ENCODE results near the gene FBXO7.
"Not testable (repeated sequence)": the region's sequence is repeated elsewhere in the genome, so short reads cannot be mapped to it uniquely, and the experiment has no call there.

Gene FBXO7

GRCh38 chr22:32469799-32470212 is 4.8 kb upstream of the FBXO7 start:
- no peak overlapping the region for H3K27ac ChIP-seq (ENCODE audit: low read depth, low read length)
- H3K4me3 ChIP-seq (ENCODE audit: low read depth in 1 of 2, low read length in 2 of 2), result no peak overlapping the region
- H3K9me3 ChIP-seq (ENCODE audit: control insufficient read depth in 1 of 2, low read length in 2 of 2), result no peaks in the 10 kb centered on the region
- H3K9ac ChIP-seq (ENCODE audit: low read depth in 1 of 2, low read length in 2 of 2), result no peak overlapping the region
- H3K36me3 ChIP-seq (ENCODE audit: control insufficient read depth in 1 of 2, insufficient read depth in 2 of 2, low read length in 2 of 2), result no peaks in the 10 kb centered on the region
- H3K4me1 ChIP-seq (ENCODE audit: control insufficient read depth in 1 of 2, insufficient read depth in 2 of 2, low read length in 2 of 2), result peaks cover 10 to 12% of the 10 kb centered on the region in 2 donors
- H3K27me3 ChIP-seq (ENCODE audit: control insufficient read depth in 1 of 2, insufficient read depth in 2 of 2, low read length in 2 of 2), result peaks cover 0 to 10% of the 10 kb centered on the region in 2 donors

GRCh38 chr22:32473388-32473952 is 1.1 kb upstream of the FBXO7 start:
- H3K9ac ChIP-seq (ENCODE audit: low read depth in 1 of 2, low read length in 2 of 2), result peak overlapping the region; percentile 94 to 96
- H3K36me3 ChIP-seq (ENCODE audit: control insufficient read depth in 1 of 2, insufficient read depth in 2 of 2, low read length in 2 of 2), result no peaks in the 10 kb centered on the region
- no peak overlapping the region for H3K27ac ChIP-seq (ENCODE audit: low read depth, low read length)

GRCh38 chr22:32475468-32476010 is 928 bp downstream of the FBXO7 start:
- Histone ChIP-seq H3K9ac (ENCODE audit: low read depth in 1 of 2, low read length in 2 of 2) (peak overlapping the region; percentile 94 to 96), H3K4me1 (ENCODE audit: control insufficient read depth in 1 of 2, insufficient read depth in 2 of 2, low read length in 2 of 2) (peaks cover 19 to 30% of the 10 kb centered on the region in 2 donors), H3K27ac (ENCODE audit: low read depth, low read length) (peak overlapping the region; percentile 99), H3K4me3 (ENCODE audit: low read depth in 1 of 2, low read length in 2 of 2) (peak overlapping the region; percentile 83 to 97), H3K9me3 (ENCODE audit: control insufficient read depth in 1 of 2, low read length in 2 of 2) (no peaks in the 10 kb centered on the region), H3K36me3 (ENCODE audit: control insufficient read depth in 1 of 2, insufficient read depth in 2 of 2, low read length in 2 of 2) (peaks cover 4 to 9% of the 10 kb centered on the region in 2 donors), H3K27me3 (ENCODE audit: control insufficient read depth in 1 of 2, insufficient read depth in 2 of 2, low read length in 2 of 2) (no peaks in the 10 kb centered on the region)

More at GRCh38 chr22:32473388-32473952, 1.1 kb upstream of the FBXO7 start:
- Histone ChIP-seq H3K4me1 (ENCODE audit: control insufficient read depth in 1 of 2, insufficient read depth in 2 of 2, low read length in 2 of 2) (peaks cover 19 to 30% of the 10 kb centered on the region in 2 donors), H3K9me3 (ENCODE audit: control insufficient read depth in 1 of 2, low read length in 2 of 2) (no peaks in the 10 kb centered on the region), H3K27me3 (ENCODE audit: control insufficient read depth in 1 of 2, insufficient read depth in 2 of 2, low read length in 2 of 2) (no peaks in the 10 kb centered on the region), H3K4me3 (ENCODE audit: low read depth in 1 of 2, low read length in 2 of 2) (peak overlapping the region; percentile 83 to 97)

GRCh38 chr22:32476281-32477195 is 1.9 kb downstream of the FBXO7 start:
- Histone ChIP-seq H3K9ac (ENCODE audit: low read depth in 1 of 2, low read length in 2 of 2) (peak overlapping the region; percentile 94 to 96), H3K9me3 (ENCODE audit: control insufficient read depth in 1 of 2, low read length in 2 of 2) (no peaks in the 10 kb centered on the region), H3K4me3 (ENCODE audit: low read depth in 1 of 2, low read length in 2 of 2) (peak overlapping the region; percentile 83 to 97), H3K4me1 (ENCODE audit: control insufficient read depth in 1 of 2, insufficient read depth in 2 of 2, low read length in 2 of 2) (peaks cover 22 to 32% of the 10 kb centered on the region in 2 donors), H3K27ac (ENCODE audit: low read depth, low read length) (no peak overlapping the region), H3K27me3 (ENCODE audit: control insufficient read depth in 1 of 2, insufficient read depth in 2 of 2, low read length in 2 of 2) (no peaks in the 10 kb centered on the region), H3K36me3 (ENCODE audit: control insufficient read depth in 1 of 2, insufficient read depth in 2 of 2, low read length in 2 of 2) (peaks cover 4 to 12% of the 10 kb centered on the region in 2 donors)

GRCh38 chr22:32477596-32477995 is 3.0 kb downstream of the FBXO7 start:
- H3K27ac ChIP-seq (ENCODE audit: low read depth, low read length), result no peak overlapping the region
- H3K36me3 ChIP-seq (ENCODE audit: control insufficient read depth in 1 of 2, insufficient read depth in 2 of 2, low read length in 2 of 2), result peaks cover 4 to 12% of the 10 kb centered on the region in 2 donors
- H3K9me3 ChIP-seq (ENCODE audit: control insufficient read depth in 1 of 2, low read length in 2 of 2), result no peaks in the 10 kb centered on the region
- H3K4me1 ChIP-seq (ENCODE audit: control insufficient read depth in 1 of 2, insufficient read depth in 2 of 2, low read length in 2 of 2), result peaks cover 32 to 41% of the 10 kb centered on the region in 2 donors
- H3K27me3 ChIP-seq (ENCODE audit: control insufficient read depth in 1 of 2, insufficient read depth in 2 of 2, low read length in 2 of 2), result no peaks in the 10 kb centered on the region
- H3K4me3 ChIP-seq (ENCODE audit: low read depth in 1 of 2, low read length in 2 of 2), result no peak overlapping the region
- no peak overlapping the region for H3K9ac ChIP-seq (ENCODE audit: low read depth in 1 of 2, low read length in 2 of 2)

GRCh38 chr22:32478552-32478951 is 3.9 kb downstream of the FBXO7 start:
- H3K9ac ChIP-seq (ENCODE audit: low read depth in 1 of 2, low read length in 2 of 2); H3K27ac ChIP-seq (ENCODE audit: low read depth, low read length); H3K9me3 ChIP-seq (ENCODE audit: control insufficient read depth in 1 of 2, low read length in 2 of 2); H3K4me3 ChIP-seq (ENCODE audit: low read depth in 1 of 2, low read length in 2 of 2); H3K27me3 ChIP-seq (ENCODE audit: control insufficient read depth in 1 of 2, insufficient read depth in 2 of 2, low read length in 2 of 2): not testable (repeated sequence)
- Histone ChIP-seq H3K36me3 (ENCODE audit: control insufficient read depth in 1 of 2, insufficient read depth in 2 of 2, low read length in 2 of 2) (peaks cover 4 to 12% of the 10 kb centered on the region in 2 donors), H3K4me1 (ENCODE audit: control insufficient read depth in 1 of 2, insufficient read depth in 2 of 2, low read length in 2 of 2) (peaks cover 34 to 38% of the 10 kb centered on the region in 2 donors)

- no peaks in the 10 kb centered on the region for H3K27me3 ChIP-seq (ENCODE audit: control insufficient read depth in 1 of 2, insufficient read depth in 2 of 2, low read length in 2 of 2)
- H3K4me1 ChIP-seq (ENCODE audit: control insufficient read depth in 1 of 2, insufficient read depth in 2 of 2, low read length in 2 of 2), result peaks cover 29 to 33% of the 10 kb centered on the region in 2 donors
- no peaks in the 10 kb centered on the region for H3K9me3 ChIP-seq (ENCODE audit: control insufficient read depth in 1 of 2, low read length in 2 of 2)
- no peak overlapping the region for H3K9ac ChIP-seq (ENCODE audit: low read depth in 1 of 2, low read length in 2 of 2)
- H3K36me3 ChIP-seq (ENCODE audit: control insufficient read depth in 1 of 2, insufficient read depth in 2 of 2, low read length in 2 of 2), result peaks cover 6 to 16% of the 10 kb centered on the region in 2 donors
- no peak overlapping the region for H3K4me3 ChIP-seq (ENCODE audit: low read depth in 1 of 2, low read length in 2 of 2)
- H3K27ac ChIP-seq (ENCODE audit: low read depth, low read length), result no peak overlapping the region
Observed at GRCh38 chr22:32478994-32479393, 4.4 kb downstream of the FBXO7 start.

GRCh38 chr22:32480238-32480637 is 5.6 kb downstream of the FBXO7 start:
- peaks cover 11 to 27% of the 10 kb centered on the region in 2 donors for H3K36me3 ChIP-seq (ENCODE audit: control insufficient read depth in 1 of 2, insufficient read depth in 2 of 2, low read length in 2 of 2)
- H3K27ac ChIP-seq (ENCODE audit: low read depth, low read length), result no peak overlapping the region
- no peaks in the 10 kb centered on the region for H3K27me3 ChIP-seq (ENCODE audit: control insufficient read depth in 1 of 2, insufficient read depth in 2 of 2, low read length in 2 of 2)
- H3K4me1 ChIP-seq (ENCODE audit: control insufficient read depth in 1 of 2, insufficient read depth in 2 of 2, low read length in 2 of 2), result peaks cover 28 to 29% of the 10 kb centered on the region in 2 donors
- H3K4me3 ChIP-seq (ENCODE audit: low read depth in 1 of 2, low read length in 2 of 2), result no peak overlapping the region
- no peaks in the 10 kb centered on the region for H3K9me3 ChIP-seq (ENCODE audit: control insufficient read depth in 1 of 2, low read length in 2 of 2)
- H3K9ac ChIP-seq (ENCODE audit: low read depth in 1 of 2, low read length in 2 of 2), result no peak overlapping the region

GRCh38 chr22:32482708-32483107 is 8.1 kb downstream of the FBXO7 start:
- peaks cover 17 to 23% of the 10 kb centered on the region in 2 donors for H3K4me1 ChIP-seq (ENCODE audit: control insufficient read depth in 1 of 2, insufficient read depth in 2 of 2, low read length in 2 of 2)
- H3K36me3 ChIP-seq (ENCODE audit: control insufficient read depth in 1 of 2, insufficient read depth in 2 of 2, low read length in 2 of 2), result peaks cover 20 to 50% of the 10 kb centered on the region in 2 donors
- H3K9me3 ChIP-seq (ENCODE audit: control insufficient read depth in 1 of 2, low read length in 2 of 2), result no peaks in the 10 kb centered on the region
- no peak overlapping the region for H3K27ac ChIP-seq (ENCODE audit: low read depth, low read length)
- H3K27me3 ChIP-seq (ENCODE audit: control insufficient read depth in 1 of 2, insufficient read depth in 2 of 2, low read length in 2 of 2), result no peaks in the 10 kb centered on the region
- no peak overlapping the region for H3K4me3 ChIP-seq (ENCODE audit: low read depth in 1 of 2, low read length in 2 of 2)
- H3K9ac ChIP-seq (ENCODE audit: low read depth in 1 of 2, low read length in 2 of 2), result no peak overlapping the region
